HG02642 (cell line): ENCODE data around the gene NRCAM.

ENCODE experiments used
- ATAC-seq: cut with Tn5 transposase; IDR thresholded peaks from one replicate; pipeline ENCODE4 v1.9.1; 2021; ENCODE audit warnings: mild to moderate bottlenecking; ENCODE audit not compliant: unreplicated experiment, poor library complexity

NRCAM gene

DNA sequence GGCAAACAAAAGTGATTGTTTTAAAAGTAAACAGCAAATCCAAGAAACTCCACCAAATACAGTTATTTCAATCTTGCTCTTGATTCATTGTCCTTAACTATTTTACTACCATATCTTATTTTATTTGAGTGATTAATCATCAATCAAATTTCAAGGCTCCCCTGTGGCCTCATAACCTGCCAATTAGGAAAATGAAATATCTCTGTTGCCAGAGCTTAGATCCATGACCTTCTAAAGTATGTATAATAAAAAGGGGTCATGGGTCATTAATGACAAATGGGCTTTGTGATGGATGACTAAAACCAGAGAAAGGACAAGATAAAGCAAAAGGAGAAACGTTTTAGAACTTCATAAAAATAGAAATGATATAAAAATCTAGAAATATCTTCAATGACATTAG is 28.5 kb downstream of the NRCAM start:
- ATAC-seq: no peak

DNA sequence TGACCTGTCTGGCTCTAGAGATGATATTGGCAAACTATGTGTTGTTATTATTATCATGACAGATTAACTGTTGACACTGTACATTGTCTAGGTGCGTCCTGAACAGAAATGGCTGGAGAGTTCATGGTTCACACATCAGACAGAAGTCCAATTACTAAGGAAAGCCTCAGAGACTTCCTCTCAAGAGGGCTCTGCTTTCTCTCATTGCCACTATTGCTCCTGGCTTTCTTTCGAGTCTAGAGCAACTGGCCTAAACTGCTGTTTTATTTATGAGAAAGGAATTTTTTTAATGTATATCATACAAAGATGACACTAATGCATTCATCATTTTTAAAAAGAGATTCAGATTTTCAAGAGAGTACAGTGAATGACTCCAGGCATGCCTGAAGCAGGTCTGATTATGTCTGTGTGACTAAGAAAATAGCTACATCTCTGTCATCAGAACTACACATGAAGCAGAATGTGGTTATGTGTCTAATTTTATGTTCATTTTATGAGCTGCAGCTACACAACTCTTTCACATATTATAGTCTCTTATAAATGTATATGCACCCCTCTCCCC is 30.4 kb downstream of the NRCAM start:
- ATAC-seq: no peak

- no peak for ATAC-seq
These were observed 32.2 kb downstream of the NRCAM start for GRCh38 chr7:108424013-108424412.

DNA sequence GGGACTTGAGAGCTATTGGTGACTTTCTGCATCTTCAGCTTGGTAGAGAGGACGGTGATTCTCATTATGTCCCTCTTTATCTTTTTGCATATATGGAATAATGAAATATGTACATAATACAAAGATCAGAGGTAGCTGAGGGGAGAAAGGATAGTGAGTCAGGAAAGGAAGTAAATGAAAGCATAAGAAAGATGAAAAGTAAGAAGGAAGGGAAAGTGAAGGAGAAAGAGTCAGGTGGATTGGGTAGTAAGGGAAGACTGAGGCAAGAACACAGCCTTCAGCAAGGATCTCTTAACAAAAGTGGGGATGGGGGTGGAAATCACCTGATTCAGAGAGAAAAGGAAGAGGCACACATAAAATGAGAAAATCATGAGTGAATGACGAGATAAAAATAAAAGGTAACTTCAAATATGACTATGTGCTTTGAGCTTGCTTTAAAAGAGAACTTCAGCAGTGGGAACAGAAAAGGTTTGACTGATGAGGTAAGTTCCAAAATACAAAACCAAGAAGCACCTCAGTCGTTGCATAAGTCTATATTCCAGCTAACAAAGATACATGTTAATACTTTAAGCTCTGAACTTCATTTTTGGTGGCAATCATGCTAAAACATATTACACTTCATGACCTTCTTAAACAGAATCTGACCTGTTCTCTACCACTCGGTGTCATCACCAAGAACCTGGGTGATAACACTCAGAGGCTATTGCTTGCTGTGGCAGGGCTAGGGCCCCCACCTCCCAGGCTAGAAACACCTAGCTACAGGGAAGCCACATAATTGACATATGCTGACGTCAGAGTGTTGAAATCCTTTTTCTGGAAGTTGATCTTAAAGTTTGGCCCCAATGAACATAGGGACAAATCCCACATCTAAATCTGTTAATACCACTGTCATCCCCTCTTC is 32.9 kb downstream of the NRCAM start:
- no peak for ATAC-seq

- no peak for ATAC-seq
These were observed 34.4 kb downstream of the NRCAM start for GRCh38 chr7:108421720-108422331.

GRCh38 chr7:108419961-108420908 is 36.0 kb downstream of the NRCAM start:
- ATAC-seq: no peak

GRCh38 chr7:108418946-108419345 is 37.3 kb downstream of the NRCAM start:
- ATAC-seq: no peak

- ATAC-seq: no peak
These were observed 38.3 kb downstream of the NRCAM start for GRCh38 chr7:108417926-108418325.

DNA sequence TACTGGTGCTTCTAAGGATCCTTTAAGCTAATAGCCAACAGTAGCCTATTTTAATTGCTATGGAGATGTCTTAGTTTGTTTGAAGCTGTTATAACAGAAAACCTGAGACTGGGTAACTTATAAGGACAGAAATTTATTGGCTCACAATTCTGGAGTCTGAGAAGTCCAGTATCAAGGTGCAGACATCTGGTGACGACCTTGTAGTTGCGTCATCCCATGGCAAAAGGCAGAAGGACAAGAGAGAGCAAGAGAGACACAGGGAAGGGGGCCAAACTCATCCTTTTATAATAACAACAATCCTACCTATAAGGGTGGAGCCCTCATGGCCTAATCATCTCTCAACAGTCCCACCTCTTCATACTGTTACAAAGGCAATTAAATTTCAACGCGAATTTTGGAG is 39.1 kb downstream of the NRCAM start:
- no peak for ATAC-seq

- ATAC-seq: peak; percentile 84
These were observed 40.3 kb downstream of the NRCAM start for GRCh38 chr7:108415821-108416536.

GRCh38 chr7:108415084-108415483 is 41.2 kb downstream of the NRCAM start:
- ATAC-seq: no peak

DNA sequence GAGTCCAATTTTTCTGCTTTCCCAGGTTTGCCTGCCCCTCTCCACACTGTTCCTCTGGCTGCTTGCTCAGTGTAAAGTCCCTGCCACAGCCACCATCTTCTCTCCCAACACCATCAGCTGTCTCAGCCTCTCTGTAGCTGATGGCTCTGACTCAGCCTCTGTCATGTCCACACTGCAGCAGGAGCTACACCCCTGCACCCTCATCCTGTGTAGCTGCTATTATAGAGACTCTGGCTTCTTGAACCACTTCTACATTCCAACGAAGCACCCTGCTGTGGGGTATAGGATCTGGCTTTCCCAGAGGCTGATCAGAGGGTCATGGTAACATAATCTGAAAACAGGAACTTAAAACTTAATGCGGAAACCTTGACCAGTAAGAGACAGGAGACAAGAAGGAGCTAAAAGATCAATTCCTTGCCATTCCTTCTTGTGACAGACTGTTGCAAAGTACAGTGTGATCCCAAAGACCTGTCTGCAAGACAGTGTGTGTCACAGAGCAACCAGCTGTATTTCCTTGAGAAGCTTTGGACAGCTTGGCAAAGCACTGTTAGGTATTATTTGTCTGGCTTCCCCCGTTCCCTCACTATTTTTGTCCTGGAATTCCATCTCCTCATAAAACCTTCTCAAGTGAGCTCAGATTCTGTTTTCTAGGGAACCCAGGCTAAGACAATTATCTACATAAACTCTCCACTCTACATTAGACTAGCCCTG is 42.3 kb downstream of the NRCAM start:
- no peak for ATAC-seq

DNA sequence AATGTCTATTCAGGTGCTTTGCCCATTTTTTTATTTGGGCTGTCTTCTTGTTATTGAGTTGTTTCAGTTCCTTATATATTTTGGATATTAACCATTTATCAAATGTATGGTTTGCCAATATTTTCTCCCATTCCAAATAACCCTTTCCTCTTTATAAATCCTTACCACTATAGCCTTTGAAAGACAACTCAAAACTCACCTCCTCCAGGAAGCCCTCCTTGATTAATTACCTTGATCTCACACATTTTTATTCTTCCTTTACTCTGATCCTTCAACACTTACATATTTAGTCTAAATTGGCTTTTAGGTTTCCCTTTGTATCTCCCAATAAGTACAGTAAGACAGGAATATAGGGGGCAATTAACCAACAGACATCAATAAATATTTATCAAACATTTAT is 42.9 kb downstream of the NRCAM start:
- ATAC-seq: no peak

- ATAC-seq: no peak
These were observed 47.1 kb downstream of the NRCAM start for GRCh38 chr7:108409146-108409545.

GRCh38 chr7:108408296-108408991 is 47.8 kb downstream of the NRCAM start:
- ATAC-seq: no peak

DNA sequence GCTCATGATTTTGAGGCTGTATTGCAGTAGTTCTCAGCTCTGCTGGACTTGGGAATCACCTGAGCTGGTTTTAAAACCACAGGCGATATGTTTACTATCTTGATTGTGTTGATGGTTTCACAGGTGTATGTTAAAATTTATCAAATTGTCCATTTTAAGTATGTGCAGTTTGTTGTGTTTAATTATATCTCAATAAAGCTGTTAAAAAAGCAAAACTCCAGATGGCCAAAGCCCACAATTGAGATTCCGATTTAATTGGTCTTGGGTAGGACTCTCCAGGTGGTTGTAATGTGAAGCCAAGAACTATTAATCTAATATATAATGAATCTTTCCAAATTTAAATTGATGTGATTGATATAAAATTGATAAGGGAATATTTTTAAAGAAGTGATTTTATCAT is 48.6 kb downstream of the NRCAM start:
- no peak for ATAC-seq

- no peak for ATAC-seq
These were observed 49.9 kb downstream of the NRCAM start for GRCh38 chr7:108406222-108406890.
